ENCODE measurements around the gene AP2A1.

AP2A1 gene

GRCh38 chr19:49795615-49796014 is 28.8 kb downstream of the AP2A1 start:
- FAIRE-seq = no peak

GRCh38 chr19:49798574-49798973 is 31.8 kb downstream of the AP2A1 start:
- no peak for FAIRE-seq

- no peak for FAIRE-seq
Observed at GRCh38 chr19:49799271-49799797, 32.5 kb downstream of the AP2A1 start.

- no peak for FAIRE-seq
Observed at GRCh38 chr19:49799798-49800376, 33.1 kb downstream of the AP2A1 start.

- no peak for FAIRE-seq
Observed at GRCh38 chr19:49800771-49801170, 34.0 kb downstream of the AP2A1 start.

- FAIRE-seq = no peak
Observed at GRCh38 chr19:49801401-49801888, 34.6 kb downstream of the AP2A1 start.

- FAIRE-seq = no peak
Observed at GRCh38 chr19:49801966-49802661, 35.3 kb downstream of the AP2A1 start.

- FAIRE-seq = no peak
Observed at GRCh38 chr19:49802836-49803528, 36.2 kb downstream of the AP2A1 start.

- no peak for FAIRE-seq
Observed at GRCh38 chr19:49803529-49803856, 36.7 kb downstream of the AP2A1 start.

GRCh38 chr19:49805822-49806619 is 39.2 kb downstream of the AP2A1 start:
- no peak for FAIRE-seq

GRCh38 chr19:49806620-49806959 is 39.8 kb downstream of the AP2A1 start:
- no peak for FAIRE-seq

GRCh38 chr19:49807058-49807903 is 40.5 kb downstream of the AP2A1 start:
- FAIRE-seq = no peak

- no peak for FAIRE-seq
Observed at GRCh38 chr19:49807904-49808675, 41.3 kb downstream of the AP2A1 start.

GRCh38 chr19:49808711-49809159 is 41.9 kb downstream of the AP2A1 start:
- FAIRE-seq = no peak

- FAIRE-seq = no peak
Observed at GRCh38 chr19:49809160-49809940, 42.5 kb downstream of the AP2A1 start.

- no peak for FAIRE-seq
Observed at GRCh38 chr19:49809941-49810389, 43.2 kb downstream of the AP2A1 start.

- no peak for FAIRE-seq
Observed at GRCh38 chr19:49811328-49811727, 44.5 kb downstream of the AP2A1 start.

GRCh38 chr19:49812452-49812996 is 45.7 kb downstream of the AP2A1 start:
- no peak for FAIRE-seq

GRCh38 chr19:49812997-49813861 is 46.4 kb downstream of the AP2A1 start, which contains the start of gene FUZ:
Gene FUZ, minus strand, starts transcription at chr19:49813292. Its CDS starts 186 bp downstream, at chr19:49813106.
- FAIRE-seq = no peak
